22Rv1 (cell line): ENCODE data around the gene MYCBP2.
"Not testable (repeated sequence)": the region's sequence is repeated elsewhere in the genome, so short reads cannot be mapped to it uniquely, and the experiment has no call there.

Source experiments
- H3K27ac ChIP-seq: fragments of 450-650 bp; 2 replicates; pipeline ENCODE4 v1.5.1; 2017
- ZFX ChIP-seq: fragments of 450-650 bp; IDR thresholded peaks from 2 replicates; pipeline ENCODE4 v1.6.1; 2017; ENCODE audit warnings: antibody characterized with exemption, borderline replicate concordance
- TF ChIP-seq, protein P1 (sequence below): fragments of 450-650 bp; IDR thresholded peaks from 2 replicates; pipeline ENCODE4 v1.5.1; 2017; ENCODE audit warnings: mild to moderate bottlenecking

The MYCBP2 gene

DNA sequence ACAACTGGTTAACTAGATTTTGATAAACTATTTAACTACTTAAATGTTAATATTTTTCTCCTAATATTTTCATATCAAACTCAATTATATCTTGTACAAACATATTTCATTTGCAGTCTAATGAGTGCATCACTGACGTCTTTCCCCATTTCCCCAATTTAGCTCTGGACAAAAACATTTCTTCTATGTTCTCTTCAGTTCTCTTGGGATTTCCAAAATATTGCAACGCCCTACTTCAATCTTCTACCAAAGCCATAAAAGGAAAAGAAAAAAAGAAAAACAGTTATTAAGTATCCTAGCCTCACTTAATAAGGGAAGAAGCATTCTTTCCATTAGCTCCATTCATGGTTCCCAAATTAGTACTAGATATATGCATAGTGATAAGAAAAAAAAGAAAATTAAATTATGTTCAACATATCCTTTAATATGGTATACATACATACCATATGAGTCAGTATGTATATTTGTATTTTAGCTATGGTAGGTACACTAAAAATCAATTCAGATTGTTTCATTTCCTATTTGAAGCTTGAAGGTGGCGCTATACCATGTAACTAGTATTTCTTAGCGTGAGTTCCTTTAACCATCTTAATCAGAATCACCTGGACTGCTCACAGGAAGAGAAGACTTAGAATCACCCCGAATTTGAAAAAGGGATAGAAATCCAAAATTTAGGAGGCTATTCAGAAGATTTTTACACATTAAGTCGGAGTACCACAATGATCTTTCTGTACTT lies 309.8 kb downstream of the MYCBP2 start:
- TF ChIP-seq, protein P1, sequence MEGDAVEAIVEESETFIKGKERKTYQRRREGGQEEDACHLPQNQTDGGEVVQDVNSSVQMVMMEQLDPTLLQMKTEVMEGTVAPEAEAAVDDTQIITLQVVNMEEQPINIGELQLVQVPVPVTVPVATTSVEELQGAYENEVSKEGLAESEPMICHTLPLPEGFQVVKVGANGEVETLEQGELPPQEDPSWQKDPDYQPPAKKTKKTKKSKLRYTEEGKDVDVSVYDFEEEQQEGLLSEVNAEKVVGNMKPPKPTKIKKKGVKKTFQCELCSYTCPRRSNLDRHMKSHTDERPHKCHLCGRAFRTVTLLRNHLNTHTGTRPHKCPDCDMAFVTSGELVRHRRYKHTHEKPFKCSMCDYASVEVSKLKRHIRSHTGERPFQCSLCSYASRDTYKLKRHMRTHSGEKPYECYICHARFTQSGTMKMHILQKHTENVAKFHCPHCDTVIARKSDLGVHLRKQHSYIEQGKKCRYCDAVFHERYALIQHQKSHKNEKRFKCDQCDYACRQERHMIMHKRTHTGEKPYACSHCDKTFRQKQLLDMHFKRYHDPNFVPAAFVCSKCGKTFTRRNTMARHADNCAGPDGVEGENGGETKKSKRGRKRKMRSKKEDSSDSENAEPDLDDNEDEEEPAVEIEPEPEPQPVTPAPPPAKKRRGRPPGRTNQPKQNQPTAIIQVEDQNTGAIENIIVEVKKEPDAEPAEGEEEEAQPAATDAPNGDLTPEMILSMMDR: 0 out of 2 replicates have a peak, but pooled peaks have one; percentile 6
- TF ChIP-seq ZFX: no peak
- no peak overlapping the region for H3K27ac ChIP-seq

DNA sequence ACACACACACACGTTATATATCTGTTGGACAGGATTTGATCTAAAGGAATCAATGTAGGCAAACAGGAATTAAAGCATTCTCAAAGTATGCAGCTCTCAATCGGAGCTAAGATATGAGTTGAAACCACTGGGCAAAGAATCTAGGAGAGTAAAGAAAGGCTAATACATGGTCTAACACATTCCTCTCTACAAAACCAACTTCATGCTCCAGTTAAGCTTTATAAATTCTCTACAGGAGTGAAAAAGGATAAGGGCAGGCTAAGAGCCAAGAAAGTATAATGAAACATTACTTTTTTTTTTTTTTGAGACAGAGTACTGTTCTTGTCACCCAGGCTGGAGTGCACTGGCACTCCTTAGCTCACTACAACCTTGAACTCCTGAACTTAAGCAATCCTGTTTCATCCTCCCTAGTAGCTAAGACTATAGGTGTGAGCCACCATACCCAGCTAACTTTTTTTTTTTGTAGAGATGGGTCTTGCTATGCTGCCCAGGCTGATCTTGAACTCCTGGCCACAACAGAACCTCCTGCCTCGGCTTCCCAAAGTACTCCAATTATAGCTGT lies 310.6 kb downstream of the MYCBP2 start:
- no peak overlapping the region for H3K27ac ChIP-seq
- TF ChIP-seq, protein P1: no peak
- TF ChIP-seq ZFX: no peak

DNA sequence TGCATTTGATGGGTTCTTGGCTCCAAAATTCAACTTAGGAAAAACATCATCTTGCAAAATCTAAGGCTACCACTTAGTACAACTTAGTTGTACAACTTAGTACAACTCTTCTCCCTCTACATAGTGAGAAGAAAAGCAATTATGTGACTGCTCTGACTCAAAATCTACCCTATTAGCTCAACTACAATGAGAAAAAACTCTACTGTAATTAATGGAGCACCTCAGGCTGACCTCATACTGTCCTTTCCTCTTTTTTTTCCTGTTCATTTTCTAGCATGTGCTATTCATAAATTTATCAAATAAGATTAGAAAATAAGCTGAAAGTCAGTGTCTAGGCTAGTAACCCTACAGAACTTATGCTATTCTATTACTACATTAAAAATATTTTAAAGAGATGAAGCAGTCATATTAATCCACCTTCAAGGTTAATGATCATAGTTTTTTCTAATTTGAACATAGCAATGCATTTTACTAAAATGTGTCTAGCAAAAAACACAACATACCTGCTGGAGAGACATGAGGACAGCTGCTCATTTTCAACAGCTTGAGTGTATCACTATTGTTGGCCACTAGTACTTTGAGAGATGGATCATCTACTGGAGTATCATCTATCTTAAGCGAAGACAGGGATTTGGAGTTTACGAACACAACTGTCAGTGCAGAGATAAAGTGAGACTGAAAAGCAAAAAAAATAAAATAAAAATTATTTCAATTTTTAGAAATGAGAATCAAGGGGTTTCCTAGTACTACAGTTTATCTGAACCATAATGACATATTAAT lies 311.8 kb downstream of the MYCBP2 start:
- TF ChIP-seq ZFX: no peak
- TF ChIP-seq, protein P1: no peak
- no peak overlapping the region for H3K27ac ChIP-seq

DNA sequence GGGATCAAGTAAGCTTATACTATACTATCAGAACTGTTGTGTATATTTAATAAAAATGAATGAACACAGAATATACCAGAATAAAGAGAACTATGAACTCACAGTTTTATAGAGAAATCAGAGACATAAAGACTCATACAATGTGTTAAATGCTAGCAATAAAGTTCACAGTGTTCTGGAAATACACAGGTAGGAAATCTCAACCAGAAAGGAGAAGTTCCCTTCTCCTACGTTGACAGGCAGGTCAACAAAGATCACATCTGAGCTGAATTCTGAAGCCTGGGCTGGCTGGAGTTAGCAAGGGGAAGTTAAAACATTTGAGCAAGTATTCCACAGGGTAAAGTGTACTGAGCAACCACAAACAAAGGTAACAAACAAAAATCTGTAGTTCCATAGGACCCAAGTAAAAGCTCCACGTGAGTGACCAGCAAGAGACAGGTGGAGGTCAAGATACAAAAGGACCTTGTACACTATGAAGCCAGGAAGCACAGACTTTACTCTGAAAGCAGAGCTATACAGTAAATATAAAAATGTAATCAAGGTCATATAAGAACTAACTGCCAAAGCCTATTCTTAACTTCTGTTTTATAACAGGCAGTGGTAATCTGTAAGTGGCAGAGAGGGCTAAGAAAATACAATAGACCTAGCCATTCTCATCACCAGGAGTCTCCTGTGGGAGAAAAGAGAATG lies 312.9 kb downstream of the MYCBP2 start:
- no peak overlapping the region for H3K27ac ChIP-seq
- TF ChIP-seq, protein P1: no peak
- TF ChIP-seq ZFX: no peak

DNA sequence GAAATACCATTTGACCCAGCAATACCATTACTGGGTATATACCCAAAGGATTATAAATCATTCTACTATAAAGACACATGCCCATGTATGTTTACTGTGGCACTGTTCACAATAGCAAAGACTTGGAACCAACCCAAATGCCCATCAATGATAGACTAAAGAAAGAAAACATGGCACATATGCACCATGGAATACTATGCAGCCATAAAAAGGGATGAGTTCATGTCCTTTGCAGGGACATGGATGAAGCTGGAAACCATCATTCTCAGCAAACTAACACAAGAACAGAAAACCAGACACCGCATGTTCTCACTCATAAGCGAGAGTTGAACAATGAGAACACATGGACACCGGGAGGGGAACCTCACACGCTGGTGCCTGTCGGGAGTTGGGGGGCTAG lies 317.2 kb downstream of the MYCBP2 start:
- not testable (repeated sequence) for H3K27ac ChIP-seq

DNA sequence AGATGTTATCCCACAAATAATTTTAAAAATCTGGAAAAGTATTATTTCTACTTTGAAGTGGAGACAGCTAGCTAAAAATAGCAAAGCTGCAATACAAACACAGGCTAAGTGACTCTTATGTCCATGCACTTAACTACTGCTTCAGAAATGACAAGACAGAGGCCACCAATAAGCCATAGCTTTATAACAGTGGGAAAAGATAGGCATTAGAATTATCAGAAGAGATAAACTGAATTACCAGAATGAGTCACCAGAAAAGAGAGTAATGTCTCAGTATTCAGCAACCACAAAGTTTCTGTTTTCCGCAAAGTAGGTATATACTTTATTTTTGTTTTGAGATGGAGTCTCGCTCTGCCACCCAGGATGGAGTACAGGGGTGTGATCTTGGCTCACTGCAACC lies 317.9 kb downstream of the MYCBP2 start:
- TF ChIP-seq, protein P1: no peak
- no peak for TF ChIP-seq ZFX

DNA sequence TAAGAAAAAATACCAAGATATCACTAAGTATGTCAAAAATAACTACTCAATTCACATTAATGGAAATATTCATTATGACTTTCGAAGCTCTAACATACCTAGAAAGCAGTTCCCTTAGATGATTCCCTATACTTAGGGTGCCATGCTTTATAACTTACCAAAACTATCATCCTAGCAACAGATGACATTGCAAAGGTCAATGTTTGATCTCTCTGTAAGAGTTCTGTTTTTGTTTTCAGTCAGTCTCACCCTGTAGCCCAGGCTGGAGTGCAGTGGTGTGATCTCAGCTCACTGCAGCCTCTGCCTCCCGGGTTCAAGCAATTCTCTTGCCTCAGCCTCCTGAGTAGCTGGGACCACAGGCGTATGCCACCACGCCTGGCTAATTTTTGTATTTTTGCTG lies 318.6 kb downstream of the MYCBP2 start:
- H3K27ac ChIP-seq: not testable (repeated sequence)

More for the DNA sequence above, 317.9 kb downstream of the MYCBP2 start:
- H3K27ac ChIP-seq: no peak overlapping the region
